HEK293 (cell line): Measurements from ENCODE around the gene TCEA2.
A peak's percentile ranks its signal among the peaks of the same experiment; 100 is the strongest.

ENCODE experiments used
- CTCF ChIA-PET: fragments of 350-600 bp; formaldehyde crosslinking; extraction: SDS; loops from one replicate; lab custom pipeline; 2021; ENCODE audit warnings: antibody characterized with exemption; lab: Yijun Ruan, JAX
- POLR2A ChIA-PET: fragments of 300-600 bp; formaldehyde crosslinking; extraction: SDS; loops from one replicate; lab custom pipeline; 2020; ENCODE audit warnings: antibody characterized with exemption, inconsistent platforms; lab: Yijun Ruan, JAX
- H3K27ac ChIP-seq: fragments of 200-500 bp; sonication (Bioruptor generic); 2 replicates; pipeline ENCODE4 v1.5.1; 2014; ENCODE audit warnings: low read depth, low read length, control low read depth, inconsistent platforms; ENCODE audit errors: extremely low read depth
- H3K36me3 ChIP-seq, 2 experiments: fragments of 200-500 bp in 1 of 2; sonication (Bioruptor generic) in 1 of 2; 1 replicate in 1 of 2; 2 replicates in 1 of 2; pipeline ENCODE4 v1.5.1; 2014 to 2017; ENCODE audit warnings: inconsistent platforms in 2 of 2, low read length in 2 of 2; ENCODE audit not compliant: control insufficient read depth in 2 of 2, insufficient read depth in 1 of 2
- H3K4me1 ChIP-seq: fragments of 200-500 bp; sonication (Bioruptor generic); 2 replicates; pipeline ENCODE4 v1.5.1; 2014; ENCODE audit warnings: mild to moderate bottlenecking, low read length, inconsistent platforms; ENCODE audit not compliant: control insufficient read depth, insufficient read depth
- H3K4me3 ChIP-seq: 2 replicates; pipeline ENCODE4 v1.5.1; 2011; ENCODE audit warnings: low read depth, mild to moderate bottlenecking, control low read depth, low read length, moderate library complexity
- H3K9me3 ChIP-seq: fragments of 200-500 bp; sonication (Bioruptor generic); 2 replicates; pipeline ENCODE4 v1.5.1; 2014; ENCODE audit warnings: low read depth, low read length, inconsistent platforms; ENCODE audit not compliant: control insufficient read depth, insufficient read depth
- GLIS1 ChIP-seq: fragments of 450-650 bp; formaldehyde crosslinking; IDR thresholded peaks from 2 replicates; pipeline ENCODE4 v1.5.1; 2016; ENCODE audit warnings: missing biosample characterization, missing genetic modification characterization
- SCRT1 ChIP-seq: fragments of 450-650 bp; formaldehyde crosslinking; IDR thresholded peaks from 2 replicates; pipeline ENCODE4 v1.5.1; 2016; ENCODE audit warnings: missing biosample characterization, missing genetic modification characterization, borderline replicate concordance
- SCRT2 ChIP-seq: fragments of 450-650 bp; formaldehyde crosslinking; IDR thresholded peaks from 2 replicates; pipeline ENCODE4 v1.5.1; 2016; ENCODE audit warnings: missing biosample characterization, missing genetic modification characterization
- ZEB2 ChIP-seq: fragments of 450-650 bp; formaldehyde crosslinking; IDR thresholded peaks from 2 replicates; pipeline ENCODE4 v1.5.1; 2016; ENCODE audit warnings: missing biosample characterization, missing genetic modification characterization
- ZNF10 ChIP-seq: fragments of 450-650 bp; formaldehyde crosslinking; IDR thresholded peaks from 2 replicates; pipeline ENCODE4 v1.5.1; 2017; ENCODE audit warnings: missing biosample characterization, missing genetic modification characterization
- ZNF830 ChIP-seq: fragments of 450-650 bp; IDR thresholded peaks from 2 replicates; pipeline ENCODE4 v1.5.0; 2018; ENCODE audit warnings: missing biosample characterization, missing genetic modification characterization, low read depth, mild to moderate bottlenecking, moderate library complexity
- TF ChIP-seq, protein P1 (sequence below): fragments of 450-650 bp; formaldehyde crosslinking; IDR thresholded peaks from 2 replicates; pipeline ENCODE4 v1.5.1; 2017; ENCODE audit warnings: missing biosample characterization, missing genetic modification characterization
- TF ChIP-seq, protein P2 (sequence below): fragments of 450-650 bp; formaldehyde crosslinking; IDR thresholded peaks from 2 replicates; pipeline ENCODE4 v1.5.1; 2016; ENCODE audit warnings: missing biosample characterization, missing genetic modification characterization
- TF ChIP-seq, protein P3 (sequence below): fragments of 450-650 bp; formaldehyde crosslinking; IDR thresholded peaks from 2 replicates; pipeline ENCODE4 v1.5.1; 2016; ENCODE audit warnings: missing biosample characterization, missing genetic modification characterization
- TF ChIP-seq, protein P4 (sequence below): fragments of 450-650 bp; formaldehyde crosslinking; IDR thresholded peaks from 2 replicates; pipeline ENCODE4 v1.5.1; 2017; ENCODE audit warnings: missing biosample characterization, missing genetic modification characterization

Gene TCEA2

DNA sequence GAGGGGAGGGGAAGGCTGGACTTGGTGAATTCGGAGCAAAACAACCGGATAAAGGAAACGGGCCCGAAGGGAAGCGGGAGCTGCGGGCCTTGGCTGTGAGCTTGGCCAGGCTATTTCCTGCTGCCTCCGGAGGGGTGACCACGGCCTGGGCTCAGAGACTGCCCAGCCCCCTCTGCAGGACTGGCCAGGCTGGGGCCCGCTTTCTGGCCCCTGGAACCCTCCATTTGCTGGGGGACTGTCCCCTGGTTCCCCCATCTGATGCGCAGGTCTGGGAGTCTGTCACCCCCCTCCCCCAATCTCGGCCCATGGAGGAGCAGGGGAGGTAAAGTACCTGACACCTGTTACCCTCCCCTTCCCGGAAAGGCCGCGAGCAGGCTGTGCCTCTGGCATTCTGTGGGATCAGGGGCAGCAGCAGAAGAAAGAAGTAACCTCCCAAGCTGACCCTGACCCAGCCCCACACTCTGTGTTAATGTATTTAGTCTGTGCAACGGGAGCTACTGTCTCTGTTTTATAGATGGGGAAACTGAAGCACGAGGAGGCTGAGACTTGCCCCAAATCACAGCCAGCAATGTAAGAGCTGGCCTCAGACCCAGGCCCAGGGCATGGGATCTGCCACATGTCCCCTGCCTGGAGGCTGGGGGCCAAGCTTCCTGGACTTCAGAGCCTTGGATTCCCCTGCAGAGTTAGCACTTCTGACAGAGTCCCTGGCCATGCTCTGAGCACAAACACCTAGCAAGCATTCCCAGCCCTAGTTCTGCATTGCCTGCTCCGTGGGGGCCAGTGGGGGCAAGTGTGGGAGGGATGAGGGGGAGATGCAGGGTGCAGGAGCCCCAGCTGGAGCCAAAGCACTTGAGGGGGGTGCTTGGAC lies 23.5 kb upstream of the TCEA2 start:
- ChIA-PET POLR2A (interaction anchor here (0.5 to 2.9 kb wide), 11 partner anchors 9 to 83 kb away, joined by 3 to 11 read pairs (median 4); partner anchors contain the start of genes PRPF6, TCEA2 and UCKL1), CTCF (interaction anchor here (0.6 to 4.4 kb wide), 23 partner anchors 9 to 168 kb away, joined by 3 to 39 read pairs (median 5); partner anchors contain the start of genes PRPF6, SAMD10, SOX18 and TCEA2)
- no peaks in the 10 kb centered on the region for H3K9me3 ChIP-seq
- H3K4me1 ChIP-seq: peaks cover 7% of the 10 kb centered on the region; the same call in 1 of the 2 replicates
- peaks cover 0 to 6% of the 10 kb centered on the region in 2 experiments; a peak in 1 of 3 replicates for H3K36me3 ChIP-seq
- peak overlapping the region; percentile 46; the same call in 1 of the 2 replicates for H3K4me3 ChIP-seq
- TF ChIP-seq GLIS1 (tag by site-specific recombination) (peak; percentile 85), SCRT2 (tag by site-specific recombination) (peak; percentile 93), ZNF830 (tag by site-specific recombination) (no peak), SCRT1 (peak; percentile 77), ZNF10 (no peak), ZEB2 (tag by site-specific recombination) (0 out of 2 replicates have a peak, but pooled peaks have one; percentile 7)
- TF ChIP-seq, protein P1, sequence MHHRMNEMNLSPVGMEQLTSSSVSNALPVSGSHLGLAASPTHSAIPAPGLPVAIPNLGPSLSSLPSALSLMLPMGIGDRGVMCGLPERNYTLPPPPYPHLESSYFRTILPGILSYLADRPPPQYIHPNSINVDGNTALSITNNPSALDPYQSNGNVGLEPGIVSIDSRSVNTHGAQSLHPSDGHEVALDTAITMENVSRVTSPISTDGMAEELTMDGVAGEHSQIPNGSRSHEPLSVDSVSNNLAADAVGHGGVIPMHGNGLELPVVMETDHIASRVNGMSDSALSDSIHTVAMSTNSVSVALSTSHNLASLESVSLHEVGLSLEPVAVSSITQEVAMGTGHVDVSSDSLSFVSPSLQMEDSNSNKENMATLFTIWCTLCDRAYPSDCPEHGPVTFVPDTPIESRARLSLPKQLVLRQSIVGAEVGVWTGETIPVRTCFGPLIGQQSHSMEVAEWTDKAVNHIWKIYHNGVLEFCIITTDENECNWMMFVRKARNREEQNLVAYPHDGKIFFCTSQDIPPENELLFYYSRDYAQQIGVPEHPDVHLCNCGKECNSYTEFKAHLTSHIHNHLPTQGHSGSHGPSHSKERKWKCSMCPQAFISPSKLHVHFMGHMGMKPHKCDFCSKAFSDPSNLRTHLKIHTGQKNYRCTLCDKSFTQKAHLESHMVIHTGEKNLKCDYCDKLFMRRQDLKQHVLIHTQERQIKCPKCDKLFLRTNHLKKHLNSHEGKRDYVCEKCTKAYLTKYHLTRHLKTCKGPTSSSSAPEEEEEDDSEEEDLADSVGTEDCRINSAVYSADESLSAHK (tag by site-specific recombination): no peak
- TF ChIP-seq, protein P2, sequence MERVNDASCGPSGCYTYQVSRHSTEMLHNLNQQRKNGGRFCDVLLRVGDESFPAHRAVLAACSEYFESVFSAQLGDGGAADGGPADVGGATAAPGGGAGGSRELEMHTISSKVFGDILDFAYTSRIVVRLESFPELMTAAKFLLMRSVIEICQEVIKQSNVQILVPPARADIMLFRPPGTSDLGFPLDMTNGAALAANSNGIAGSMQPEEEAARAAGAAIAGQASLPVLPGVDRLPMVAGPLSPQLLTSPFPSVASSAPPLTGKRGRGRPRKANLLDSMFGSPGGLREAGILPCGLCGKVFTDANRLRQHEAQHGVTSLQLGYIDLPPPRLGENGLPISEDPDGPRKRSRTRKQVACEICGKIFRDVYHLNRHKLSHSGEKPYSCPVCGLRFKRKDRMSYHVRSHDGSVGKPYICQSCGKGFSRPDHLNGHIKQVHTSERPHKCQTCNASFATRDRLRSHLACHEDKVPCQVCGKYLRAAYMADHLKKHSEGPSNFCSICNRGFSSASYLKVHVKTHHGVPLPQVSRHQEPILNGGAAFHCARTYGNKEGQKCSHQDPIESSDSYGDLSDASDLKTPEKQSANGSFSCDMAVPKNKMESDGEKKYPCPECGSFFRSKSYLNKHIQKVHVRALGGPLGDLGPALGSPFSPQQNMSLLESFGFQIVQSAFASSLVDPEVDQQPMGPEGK (tag by site-specific recombination): 0 out of 2 replicates have a peak, but pooled peaks have one; percentile 24
- TF ChIP-seq, protein P3, sequence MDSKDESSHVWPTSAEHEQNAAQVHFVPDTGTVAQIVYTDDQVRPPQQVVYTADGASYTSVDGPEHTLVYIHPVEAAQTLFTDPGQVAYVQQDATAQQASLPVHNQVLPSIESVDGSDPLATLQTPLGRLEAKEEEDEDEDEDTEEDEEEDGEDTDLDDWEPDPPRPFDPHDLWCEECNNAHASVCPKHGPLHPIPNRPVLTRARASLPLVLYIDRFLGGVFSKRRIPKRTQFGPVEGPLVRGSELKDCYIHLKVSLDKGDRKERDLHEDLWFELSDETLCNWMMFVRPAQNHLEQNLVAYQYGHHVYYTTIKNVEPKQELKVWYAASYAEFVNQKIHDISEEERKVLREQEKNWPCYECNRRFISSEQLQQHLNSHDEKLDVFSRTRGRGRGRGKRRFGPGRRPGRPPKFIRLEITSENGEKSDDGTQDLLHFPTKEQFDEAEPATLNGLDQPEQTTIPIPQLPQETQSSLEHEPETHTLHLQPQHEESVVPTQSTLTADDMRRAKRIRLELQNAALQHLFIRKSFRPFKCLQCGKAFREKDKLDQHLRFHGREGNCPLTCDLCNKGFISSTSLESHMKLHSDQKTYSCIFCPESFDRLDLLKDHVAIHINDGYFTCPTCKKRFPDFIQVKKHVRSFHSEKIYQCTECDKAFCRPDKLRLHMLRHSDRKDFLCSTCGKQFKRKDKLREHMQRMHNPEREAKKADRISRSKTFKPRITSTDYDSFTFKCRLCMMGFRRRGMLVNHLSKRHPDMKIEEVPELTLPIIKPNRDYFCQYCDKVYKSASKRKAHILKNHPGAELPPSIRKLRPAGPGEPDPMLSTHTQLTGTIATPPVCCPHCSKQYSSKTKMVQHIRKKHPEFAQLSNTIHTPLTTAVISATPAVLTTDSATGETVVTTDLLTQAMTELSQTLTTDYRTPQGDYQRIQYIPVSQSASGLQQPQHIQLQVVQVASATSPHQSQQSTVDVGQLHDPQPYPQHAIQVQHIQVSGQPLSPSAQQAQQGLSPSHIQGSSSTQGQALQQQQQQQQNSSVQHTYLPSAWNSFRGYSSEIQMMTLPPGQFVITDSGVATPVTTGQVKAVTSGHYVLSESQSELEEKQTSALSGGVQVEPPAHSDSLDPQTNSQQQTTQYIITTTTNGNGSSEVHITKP (tag by site-specific recombination): peak; percentile 57
- TF ChIP-seq, protein P4, sequence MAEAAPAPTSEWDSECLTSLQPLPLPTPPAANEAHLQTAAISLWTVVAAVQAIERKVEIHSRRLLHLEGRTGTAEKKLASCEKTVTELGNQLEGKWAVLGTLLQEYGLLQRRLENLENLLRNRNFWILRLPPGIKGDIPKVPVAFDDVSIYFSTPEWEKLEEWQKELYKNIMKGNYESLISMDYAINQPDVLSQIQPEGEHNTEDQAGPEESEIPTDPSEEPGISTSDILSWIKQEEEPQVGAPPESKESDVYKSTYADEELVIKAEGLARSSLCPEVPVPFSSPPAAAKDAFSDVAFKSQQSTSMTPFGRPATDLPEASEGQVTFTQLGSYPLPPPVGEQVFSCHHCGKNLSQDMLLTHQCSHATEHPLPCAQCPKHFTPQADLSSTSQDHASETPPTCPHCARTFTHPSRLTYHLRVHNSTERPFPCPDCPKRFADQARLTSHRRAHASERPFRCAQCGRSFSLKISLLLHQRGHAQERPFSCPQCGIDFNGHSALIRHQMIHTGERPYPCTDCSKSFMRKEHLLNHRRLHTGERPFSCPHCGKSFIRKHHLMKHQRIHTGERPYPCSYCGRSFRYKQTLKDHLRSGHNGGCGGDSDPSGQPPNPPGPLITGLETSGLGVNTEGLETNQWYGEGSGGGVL (tag by site-specific recombination): no peak
- H3K27ac ChIP-seq: no peak overlapping the region
